OCI-LY3 (cell line): ENCODE measurements around the gene GFOD1.

ENCODE experiments used
- H2AFZ ChIP-seq: fragments of 200-600, 300-600 bp; shearing (Covaris generic); 2 replicates; pipeline ENCODE4 v1.6.0; 2014; ENCODE audit warnings: antibody characterized with exemption, low read depth, low read length
- H3K27ac ChIP-seq: fragments of 200-600, 300-600 bp; sonication (generic); 2 replicates; pipeline ENCODE4 v1.5.1; 2014; ENCODE audit warnings: mild to moderate bottlenecking, low read length, moderate library complexity, mixed read lengths
- H3K27me3 ChIP-seq: fragments of 200-600, 300-600 bp; sonication (generic); 2 replicates; pipeline ENCODE4 v1.6.1; 2014; ENCODE audit warnings: low read depth, low read length, mixed read lengths
- H3K36me3 ChIP-seq: fragments of 200-600, 300-600 bp; sonication (generic); replicated peaks from 2 replicates; pipeline ENCODE3; 2014; ENCODE audit warnings: low read depth, low read length, mixed read lengths
- H3K4me1 ChIP-seq: fragments of 300-600, 200-600 bp; sonication (generic); 2 replicates; pipeline ENCODE4 v1.6.1; 2014; ENCODE audit warnings: low read length, mixed read lengths
- H3K4me2 ChIP-seq: fragments of 200-600, 300-600 bp; sonication (generic); 2 replicates; pipeline ENCODE4 v1.6.1; 2014; ENCODE audit warnings: low read length, mixed read lengths
- H3K4me3 ChIP-seq: fragments of 300-600, 200-600 bp; sonication (generic); 2 replicates; pipeline ENCODE4 v1.5.1; 2014; ENCODE audit warnings: antibody characterized with exemption, mild to moderate bottlenecking, low read length, moderate library complexity
- H3K79me2 ChIP-seq: fragments of 300-600, 200-600 bp; shearing (Covaris generic); 2 replicates; pipeline ENCODE4 v1.6.1; 2014; ENCODE audit warnings: mild to moderate bottlenecking, low read length, mixed read lengths
- H3K9ac ChIP-seq: fragments of 300-600, 200-600 bp; shearing (Covaris generic); 2 replicates; pipeline ENCODE4 v1.6.0; 2014; ENCODE audit warnings: mild to moderate bottlenecking, low read length, moderate library complexity
- H3K9me3 ChIP-seq: fragments of 200-600, 300-600 bp; shearing (Covaris generic); 2 replicates; pipeline ENCODE4 v1.6.1; 2014; ENCODE audit warnings: low read length, mixed read lengths; ENCODE audit not compliant: insufficient read depth
- H4K20me1 ChIP-seq: fragments of 200-600, 300-600 bp; sonication (generic); 2 replicates; pipeline ENCODE4 v1.6.1; 2016; ENCODE audit warnings: low read length, mixed read lengths; ENCODE audit not compliant: insufficient read depth
- EZH2phosphoT487 ChIP-seq: fragments of 200-600 bp; shearing (Covaris generic); IDR thresholded peaks from 2 replicates; pipeline ENCODE4 v1.6.1; 2018; ENCODE audit warnings: antibody characterized with exemption, mixed run types, low read depth
- TF ChIP-seq, protein P1 (sequence below): fragments of 200-600, 300-600 bp; sonication (generic); IDR thresholded peaks from 2 replicates; pipeline ENCODE4 v1.5.1; 2014; ENCODE audit warnings: antibody characterized with exemption, low read length, low read depth

GFOD1 gene

DNA sequence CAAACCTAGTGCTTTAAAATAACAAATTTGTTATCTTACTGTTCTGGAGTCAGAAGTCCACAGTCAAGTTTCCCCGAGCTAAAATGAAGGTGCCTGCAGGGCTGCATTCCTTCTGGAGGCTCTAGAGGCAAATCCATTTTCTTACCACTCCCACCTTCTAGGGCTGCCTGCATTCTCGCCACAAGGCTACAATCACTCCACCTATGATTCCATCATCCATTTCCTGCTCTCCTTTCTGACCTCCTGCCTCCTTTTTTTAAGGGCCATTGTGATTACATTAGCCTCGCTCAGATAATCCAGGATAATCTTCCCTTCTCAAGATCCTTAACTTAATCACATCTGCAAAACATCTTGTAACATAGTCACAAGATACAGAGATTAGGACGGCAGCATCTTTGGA, 44.6 kb upstream of the GFOD1 start:
- Histone ChIP-seq H2AFZ (no peak overlapping the region), H3K4me1 (no peaks in the 10 kb centered on the region), H3K79me2 (no peaks in the 10 kb centered on the region), H3K27me3 (no peaks in the 10 kb centered on the region; the same call in 1 of the 2 replicates), H4K20me1 (no peaks in the 10 kb centered on the region), H3K27ac (no peak overlapping the region), H3K36me3 (no peaks in the 10 kb centered on the region), H3K4me3 (no peak overlapping the region), H3K4me2 (no peak overlapping the region), H3K9me3 (no peaks in the 10 kb centered on the region), H3K9ac (no peak overlapping the region)
- TF ChIP-seq, protein P1, sequence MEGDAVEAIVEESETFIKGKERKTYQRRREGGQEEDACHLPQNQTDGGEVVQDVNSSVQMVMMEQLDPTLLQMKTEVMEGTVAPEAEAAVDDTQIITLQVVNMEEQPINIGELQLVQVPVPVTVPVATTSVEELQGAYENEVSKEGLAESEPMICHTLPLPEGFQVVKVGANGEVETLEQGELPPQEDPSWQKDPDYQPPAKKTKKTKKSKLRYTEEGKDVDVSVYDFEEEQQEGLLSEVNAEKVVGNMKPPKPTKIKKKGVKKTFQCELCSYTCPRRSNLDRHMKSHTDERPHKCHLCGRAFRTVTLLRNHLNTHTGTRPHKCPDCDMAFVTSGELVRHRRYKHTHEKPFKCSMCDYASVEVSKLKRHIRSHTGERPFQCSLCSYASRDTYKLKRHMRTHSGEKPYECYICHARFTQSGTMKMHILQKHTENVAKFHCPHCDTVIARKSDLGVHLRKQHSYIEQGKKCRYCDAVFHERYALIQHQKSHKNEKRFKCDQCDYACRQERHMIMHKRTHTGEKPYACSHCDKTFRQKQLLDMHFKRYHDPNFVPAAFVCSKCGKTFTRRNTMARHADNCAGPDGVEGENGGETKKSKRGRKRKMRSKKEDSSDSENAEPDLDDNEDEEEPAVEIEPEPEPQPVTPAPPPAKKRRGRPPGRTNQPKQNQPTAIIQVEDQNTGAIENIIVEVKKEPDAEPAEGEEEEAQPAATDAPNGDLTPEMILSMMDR, result no peak
- TF ChIP-seq EZH2phosphoT487, result no peak

DNA sequence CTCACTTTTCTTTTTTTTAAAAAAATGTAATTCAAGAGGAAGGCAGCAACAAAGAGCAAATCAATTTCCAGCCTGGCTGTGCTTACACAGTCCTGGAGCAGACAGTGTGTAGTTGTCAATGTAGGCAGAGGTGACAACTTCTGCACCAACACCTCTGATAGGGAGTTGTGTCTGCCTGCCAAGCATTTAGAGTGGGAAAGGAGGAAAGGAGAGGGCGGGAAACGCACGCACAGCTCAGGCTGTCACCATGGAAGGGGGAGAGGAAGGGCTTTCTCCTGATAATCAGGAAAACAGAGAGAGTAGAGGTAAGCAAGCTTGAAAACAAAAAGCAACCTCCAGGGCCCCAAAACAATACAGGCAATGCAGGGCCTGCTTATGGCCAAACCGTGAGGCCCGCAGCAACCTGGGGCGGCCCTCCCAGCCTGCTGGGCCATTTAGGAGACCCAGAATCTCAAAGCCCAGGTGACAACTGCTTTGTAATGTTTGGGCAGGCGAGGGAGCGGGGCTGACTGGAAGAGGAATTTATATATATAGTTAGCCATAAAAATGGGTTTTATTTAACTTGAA, 41.5 kb upstream of the GFOD1 start:
- Histone ChIP-seq H2AFZ (no peak overlapping the region), H4K20me1 (no peaks in the 10 kb centered on the region), H3K9ac (no peak overlapping the region), H3K9me3 (no peaks in the 10 kb centered on the region), H3K27me3 (no peaks in the 10 kb centered on the region; the same call in 1 of the 2 replicates), H3K4me2 (no peak overlapping the region), H3K36me3 (no peaks in the 10 kb centered on the region), H3K27ac (no peak overlapping the region), H3K4me3 (no peak overlapping the region), H3K4me1 (no peaks in the 10 kb centered on the region), H3K79me2 (no peaks in the 10 kb centered on the region)
- TF ChIP-seq EZH2phosphoT487, result no peak
- TF ChIP-seq, protein P1, result no peak

DNA sequence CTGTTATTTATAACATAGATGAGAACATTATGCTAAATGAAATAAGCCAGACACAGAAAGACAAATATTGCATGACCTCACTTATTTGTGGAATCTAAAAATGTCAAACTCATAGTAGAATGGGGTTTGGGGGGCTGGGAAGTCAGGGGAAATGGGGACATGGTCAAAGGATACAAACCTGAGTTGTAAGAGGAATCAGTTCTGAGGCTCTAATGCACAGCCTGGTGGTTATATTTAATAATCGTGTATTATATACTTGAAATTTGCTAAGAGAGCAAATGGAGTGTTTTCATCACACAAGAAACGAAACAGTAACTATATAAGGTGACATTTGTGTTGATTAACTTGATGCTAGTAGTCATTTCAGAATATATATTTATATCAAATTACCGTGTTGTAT, 40.8 kb upstream of the GFOD1 start:
- H4K20me1 ChIP-seq, result no peaks in the 10 kb centered on the region
- no peaks in the 10 kb centered on the region for H3K9me3 ChIP-seq
- no peaks in the 10 kb centered on the region for H3K79me2 ChIP-seq
- no peak overlapping the region for H3K4me3 ChIP-seq
- no peaks in the 10 kb centered on the region for H3K36me3 ChIP-seq
- no peak overlapping the region for H3K4me2 ChIP-seq
- H3K27ac ChIP-seq, result no peak overlapping the region
- no peaks in the 10 kb centered on the region; the same call in 1 of the 2 replicates for H3K27me3 ChIP-seq
- H2AFZ ChIP-seq, result no peak overlapping the region
- H3K9ac ChIP-seq, result no peak overlapping the region
- TF ChIP-seq, protein P1, result no peak
- TF ChIP-seq EZH2phosphoT487, result no peak
- no peaks in the 10 kb centered on the region for H3K4me1 ChIP-seq

DNA sequence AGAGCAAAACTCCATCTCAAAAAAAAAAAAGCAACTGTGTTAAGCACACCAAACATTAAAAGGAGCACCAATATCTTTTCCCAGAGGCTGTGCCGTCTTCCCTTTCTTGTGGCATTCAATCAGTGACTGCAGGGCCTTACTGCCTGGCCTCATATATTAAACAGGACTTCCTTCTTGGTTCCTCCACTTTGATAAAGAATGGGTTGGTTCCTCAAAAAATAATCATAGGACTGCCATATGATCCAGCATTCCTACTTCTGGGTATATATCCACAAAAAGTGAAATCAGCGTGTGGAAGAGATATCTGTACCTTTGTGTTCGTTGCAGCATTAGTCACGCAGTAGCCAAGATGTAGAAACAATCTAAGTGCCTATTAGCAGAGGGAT, 40.3 kb upstream of the GFOD1 start:
- Histone ChIP-seq H3K4me1 (no peaks in the 10 kb centered on the region), H3K4me2 (no peak overlapping the region), H3K9ac (no peak overlapping the region)

More for the DNA sequence above, 40.3 kb upstream of the GFOD1 start:
- H4K20me1 ChIP-seq, result no peaks in the 10 kb centered on the region
- TF ChIP-seq, protein P1, result no peak
- no peak for TF ChIP-seq EZH2phosphoT487
- no peak overlapping the region for H2AFZ ChIP-seq
- H3K4me3 ChIP-seq, result no peak overlapping the region
- H3K27ac ChIP-seq, result no peak overlapping the region
- no peaks in the 10 kb centered on the region; the same call in 1 of the 2 replicates for H3K27me3 ChIP-seq
- no peaks in the 10 kb centered on the region for H3K36me3 ChIP-seq
- no peaks in the 10 kb centered on the region for H3K79me2 ChIP-seq
- no peaks in the 10 kb centered on the region for H3K9me3 ChIP-seq
